Neutrophil (primary cell): ENCODE measurements around the gene RAB23.

Experiments
- H3K27ac ChIP-seq: fragments of 200-600 bp; sonication (generic); 2 replicates; pipeline ENCODE4 v1.5.1; 2016; ENCODE audit warnings: mild to moderate bottlenecking, moderate library complexity
- H3K27me3 ChIP-seq: fragments of 200-600 bp; sonication (generic); 2 replicates; pipeline ENCODE4 v1.6.0; 2016; ENCODE audit warnings: mild to moderate bottlenecking
- H3K36me3 ChIP-seq: fragments of 200-600 bp; sonication (generic); 2 replicates; pipeline ENCODE4 v1.5.1; 2017
- H3K4me1 ChIP-seq, 2 experiments: fragments of 200-600 bp in 1 of 2; sonication (generic) in 1 of 2; 1 replicate in 1 of 2; 2 replicates in 1 of 2; pipeline versions ENCODE4 v1.5.1 to v1.6.1; 2013 to 2016; ENCODE audit warnings: low read depth in 1 of 2, low read length in 1 of 2, mild to moderate bottlenecking in 1 of 2, moderate library complexity in 1 of 2; ENCODE audit not compliant: control insufficient read depth in 1 of 2, insufficient read depth in 1 of 2
- H3K4me3 ChIP-seq, 2 experiments: fragments of 200-600 bp in 1 of 2; sonication (generic) in 1 of 2; 1 replicate in 1 of 2; 2 replicates in 1 of 2; pipeline ENCODE4 v1.5.1; 2013 to 2016; ENCODE audit warnings: low read depth in 1 of 2, low read length in 1 of 2, mild to moderate bottlenecking in 1 of 2, moderate library complexity in 1 of 2
- H3K9me3 ChIP-seq: fragments of 200-600 bp; sonication (generic); 2 replicates; pipeline ENCODE4 v1.5.1; 2016
- CTCF ChIP-seq: fragments of 200-600 bp; sonication (generic); IDR thresholded peaks from 2 replicates; pipeline ENCODE4 v1.5.1; 2016; ENCODE audit warnings: antibody characterized with exemption

RAB23 gene

GRCh38 chr6:57221936-57222742 is at the start of gene RAB23:
RAB23 (minus strand) TSS chr6:57222307; CDS start chr6:57210380, 11,927 bp downstream.
- H3K27ac ChIP-seq, result no peak within 1 kb of the TSS
- peaks cover 14 to 17% of the 10 kb centered on the region in 2 experiments for H3K4me1 ChIP-seq
- TF ChIP-seq CTCF, result no peak
- peaks cover 44% of the 10 kb centered on the region for H3K27me3 ChIP-seq
- H3K4me3 ChIP-seq, result peak within 1 kb of the TSS; percentile 81 to 91
- no peaks in the 10 kb centered on the region for H3K36me3 ChIP-seq
- no peaks in the 10 kb centered on the region for H3K9me3 ChIP-seq

GRCh38 chr6:57268294-57268640 is 46.2 kb upstream of the RAB23 start:
- Histone ChIP-seq H3K9me3 (no peaks in the 10 kb centered on the region), H3K4me3 (no peak overlapping the region), H3K36me3 (no peaks in the 10 kb centered on the region), H3K4me1 (no peaks in the 10 kb centered on the region), H3K27ac (no peak overlapping the region), H3K27me3 (no peaks in the 10 kb centered on the region)
- no peak for TF ChIP-seq CTCF

GRCh38 chr6:57267586-57268293 is 45.6 kb upstream of the RAB23 start:
- no peaks in the 10 kb centered on the region for H3K27me3 ChIP-seq
- TF ChIP-seq CTCF, result no peak
- H3K27ac ChIP-seq, result no peak overlapping the region
- no peaks in the 10 kb centered on the region for H3K36me3 ChIP-seq
- H3K9me3 ChIP-seq, result no peaks in the 10 kb centered on the region
- H3K4me1 ChIP-seq, result no peaks in the 10 kb centered on the region
- no peak overlapping the region for H3K4me3 ChIP-seq

GRCh38 chr6:57265755-57266221 is 43.7 kb upstream of the RAB23 start:
- no peak overlapping the region for H3K27ac ChIP-seq
- H3K36me3 ChIP-seq, result no peaks in the 10 kb centered on the region
- no peaks in the 10 kb centered on the region for H3K4me1 ChIP-seq
- H3K9me3 ChIP-seq, result no peaks in the 10 kb centered on the region
- no peaks in the 10 kb centered on the region for H3K27me3 ChIP-seq
- TF ChIP-seq CTCF, result no peak
- no peak overlapping the region for H3K4me3 ChIP-seq

GRCh38 chr6:57263739-57264138 is 41.6 kb upstream of the RAB23 start:
- Histone ChIP-seq H3K27ac (no peak overlapping the region), H3K27me3 (no peaks in the 10 kb centered on the region), H3K36me3 (no peaks in the 10 kb centered on the region), H3K4me1 (no peaks in the 10 kb centered on the region), H3K4me3 (no peak overlapping the region), H3K9me3 (no peaks in the 10 kb centered on the region)
- TF ChIP-seq CTCF, result no peak
